ENCODE data around the gene PPP1R16B.

- TF ChIP-seq CTCF (IDR thresholded peaks at IDR 0.05; ENCODE audit: poor library complexity) (no peak), EZH2 (IDR thresholded peaks at IDR 0.05; ENCODE audit: borderline replicate concordance) (no peak), EZH2phosphoT487 (IDR thresholded peaks at IDR 0.05; ENCODE audit: low read depth, severe bottlenecking, unreplicated experiment) (no peak)
These were observed 97.8 kb downstream of the PPP1R16B start for GRCh38 chr20:38903335-38903734.
